Nephron (organoid): ENCODE measurements around the gene PLCB4.
A peak's percentile ranks its signal among the peaks of the same experiment; 100 is the strongest.

Experiments
- H3K27ac Mint-ChIP-seq, 3 experiments: 2 replicates each; pipeline ENCODE4 v1.8.0; 2020; ENCODE audit warnings: mixed read lengths in 3 of 3, mild to moderate bottlenecking in 2 of 3, moderate library complexity in 1 of 3
- H3K27me3 Mint-ChIP-seq: 2 replicates; pipeline ENCODE4 v1.8.0; 2021; ENCODE audit warnings: low read depth, mild to moderate bottlenecking, moderate library complexity, mixed read lengths
- H3K36me3 Mint-ChIP-seq: 2 replicates; pipeline ENCODE4 v1.8.0; 2020; ENCODE audit warnings: low read depth, mixed read lengths
- H3K4me1 Mint-ChIP-seq: 2 replicates; pipeline ENCODE4 v1.8.0; 2020; ENCODE audit warnings: mixed read lengths
- H3K4me3 Mint-ChIP-seq, 3 experiments: 2 replicates each; pipeline ENCODE4 v1.8.0; 2020; ENCODE audit warnings: mild to moderate bottlenecking in 3 of 3, mixed read lengths in 3 of 3, moderate library complexity in 2 of 3
- H3K9me3 Mint-ChIP-seq: 2 replicates; pipeline ENCODE4 v1.8.0; 2020; ENCODE audit warnings: mixed read lengths
- TF ChIP-seq, protein P1 (sequence below), 3 experiments: fragments of 200-600 bp; sonication (generic); IDR thresholded peaks; one replicate each; pipeline ENCODE4 v1.5.0; 2021; ENCODE audit warnings: antibody characterized with exemption in 3 of 3; ENCODE audit not compliant: unreplicated experiment in 3 of 3

Gene PLCB4

GRCh38 chr20:9388160-9388812, 319.4 kb downstream of the PLCB4 start:
- H3K27me3 Mint-ChIP-seq: no peaks in the 10 kb centered on the region
- no peak overlapping the region for H3K27ac Mint-ChIP-seq
- H3K4me3 Mint-ChIP-seq: no peak overlapping the region
- peaks cover 5% of the 10 kb centered on the region for H3K4me1 Mint-ChIP-seq
- peaks cover 41% of the 10 kb centered on the region for H3K36me3 Mint-ChIP-seq
- H3K9me3 Mint-ChIP-seq: peaks cover 13% of the 10 kb centered on the region
- TF ChIP-seq, protein P1, sequence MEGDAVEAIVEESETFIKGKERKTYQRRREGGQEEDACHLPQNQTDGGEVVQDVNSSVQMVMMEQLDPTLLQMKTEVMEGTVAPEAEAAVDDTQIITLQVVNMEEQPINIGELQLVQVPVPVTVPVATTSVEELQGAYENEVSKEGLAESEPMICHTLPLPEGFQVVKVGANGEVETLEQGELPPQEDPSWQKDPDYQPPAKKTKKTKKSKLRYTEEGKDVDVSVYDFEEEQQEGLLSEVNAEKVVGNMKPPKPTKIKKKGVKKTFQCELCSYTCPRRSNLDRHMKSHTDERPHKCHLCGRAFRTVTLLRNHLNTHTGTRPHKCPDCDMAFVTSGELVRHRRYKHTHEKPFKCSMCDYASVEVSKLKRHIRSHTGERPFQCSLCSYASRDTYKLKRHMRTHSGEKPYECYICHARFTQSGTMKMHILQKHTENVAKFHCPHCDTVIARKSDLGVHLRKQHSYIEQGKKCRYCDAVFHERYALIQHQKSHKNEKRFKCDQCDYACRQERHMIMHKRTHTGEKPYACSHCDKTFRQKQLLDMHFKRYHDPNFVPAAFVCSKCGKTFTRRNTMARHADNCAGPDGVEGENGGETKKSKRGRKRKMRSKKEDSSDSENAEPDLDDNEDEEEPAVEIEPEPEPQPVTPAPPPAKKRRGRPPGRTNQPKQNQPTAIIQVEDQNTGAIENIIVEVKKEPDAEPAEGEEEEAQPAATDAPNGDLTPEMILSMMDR (IDR thresholded peaks at IDR 0.05; ENCODE audit: unreplicated experiment in 3 of 3): no peak

- H3K27me3 Mint-ChIP-seq: no peaks in the 10 kb centered on the region
- peak overlapping the region in 1 of 3 experiments; percentile 45 for H3K27ac Mint-ChIP-seq
- peaks cover 5% of the 10 kb centered on the region for H3K4me1 Mint-ChIP-seq
- no peak overlapping the region for H3K4me3 Mint-ChIP-seq
- peaks cover 36% of the 10 kb centered on the region for H3K36me3 Mint-ChIP-seq
- peaks cover 11% of the 10 kb centered on the region for H3K9me3 Mint-ChIP-seq
- TF ChIP-seq, protein P1 (IDR thresholded peaks at IDR 0.05; ENCODE audit: unreplicated experiment in 3 of 3): no peak
These were observed 319.9 kb downstream of the PLCB4 start for GRCh38 chr20:9388813-9389161.

DNA sequence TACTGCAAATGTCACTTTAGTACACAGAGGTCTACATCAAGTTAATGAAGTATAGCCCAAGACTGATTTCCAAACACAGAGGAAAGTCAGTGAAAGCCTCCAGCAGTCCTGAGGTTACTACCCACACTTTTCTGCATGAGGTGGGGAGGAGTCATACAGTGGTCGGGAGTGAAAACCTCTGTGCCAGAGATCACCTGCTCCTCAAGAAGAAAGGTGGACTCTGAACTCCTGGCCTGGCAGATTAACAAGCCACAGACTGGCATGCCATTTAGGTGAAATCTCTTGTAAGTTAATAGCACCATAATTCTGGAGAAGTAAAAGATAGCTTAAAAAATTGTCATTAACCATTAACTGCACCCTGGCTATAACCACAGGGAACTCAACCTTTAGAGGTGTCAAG, 320.5 kb downstream of the PLCB4 start:
- Mint-ChIP-seq H3K27me3 (no peaks in the 10 kb centered on the region), H3K4me3 (no peak overlapping the region), H3K36me3 (peaks cover 30% of the 10 kb centered on the region), H3K9me3 (peaks cover 7% of the 10 kb centered on the region), H3K4me1 (peaks cover 5% of the 10 kb centered on the region), H3K27ac (peak overlapping the region in 2 of 3 experiments; percentile 36 to 45)
- TF ChIP-seq, protein P1 (IDR thresholded peaks at IDR 0.05; ENCODE audit: unreplicated experiment in 3 of 3): no peak

DNA sequence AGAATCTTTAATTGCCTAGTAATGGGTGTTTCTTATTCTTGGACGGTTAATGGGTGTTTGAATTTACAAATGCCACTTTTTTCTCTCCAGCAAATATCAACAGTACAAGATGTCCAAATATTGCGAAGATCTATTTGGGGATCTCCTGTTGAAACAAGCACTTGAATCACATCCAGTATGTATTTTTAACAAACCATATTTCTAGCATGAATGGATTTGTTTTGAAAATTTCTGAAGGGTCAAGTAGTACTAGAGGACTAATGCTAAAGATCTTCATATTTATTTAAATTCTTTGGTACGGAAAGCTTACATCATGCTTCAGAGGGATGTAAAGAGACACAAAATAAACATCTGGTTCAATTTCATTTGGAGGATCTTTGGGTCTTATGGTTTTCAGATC, 321.6 kb downstream of the PLCB4 start:
- H3K4me3 Mint-ChIP-seq: no peak overlapping the region
- H3K27ac Mint-ChIP-seq: no peak overlapping the region
- H3K4me1 Mint-ChIP-seq: peaks cover 5% of the 10 kb centered on the region
- H3K9me3 Mint-ChIP-seq: peaks cover 3% of the 10 kb centered on the region
- H3K36me3 Mint-ChIP-seq: peaks cover 26% of the 10 kb centered on the region
- H3K27me3 Mint-ChIP-seq: no peaks in the 10 kb centered on the region
- TF ChIP-seq, protein P1 (IDR thresholded peaks at IDR 0.05; ENCODE audit: unreplicated experiment in 3 of 3): no peak

- Mint-ChIP-seq H3K36me3 (peaks cover 21% of the 10 kb centered on the region), H3K9me3 (no peaks in the 10 kb centered on the region)
- TF ChIP-seq, protein P1 (IDR thresholded peaks at IDR 0.05; ENCODE audit: unreplicated experiment in 3 of 3): peak; percentile 71 to 81 (median 80)
These were observed 324.3 kb downstream of the PLCB4 start for GRCh38 chr20:9392892-9393857.

More at GRCh38 chr20:9392892-9393857, 324.3 kb downstream of the PLCB4 start:
- Mint-ChIP-seq H3K27ac (no peak overlapping the region), H3K4me3 (no peak overlapping the region), H3K4me1 (peaks cover 5% of the 10 kb centered on the region), H3K27me3 (no peaks in the 10 kb centered on the region)
